Measurements from ENCODE around the gene OSBPL10. TPM values are rescaled to one million over a fixed set of nuclear protein-coding genes. Genes with fewer than 3 reads are reported as not detected.
A peak's percentile ranks its signal among the peaks of the same experiment; 100 is the strongest.

The OSBPL10 gene
- total RNA-seq, 1 experiment from 2014 or later = 172 TPM

- POLR2A ChIA-PET = interaction anchor here (0.7 to 9.5 kb wide), 14 partner anchors 12 to 348 kb away, joined by 3 to 156 read pairs (median 4); partner anchors contain the start of genes OSBPL10 and ZNF860
- DNase-seq (ENCODE audit: unreplicated experiment) = peak; percentile 95
- intact Hi-C loops (cut with micrococcal nuclease) = loop anchor here (1.0 to 5.0 kb wide), 2 partner anchors 100 to 227 kb away; partner anchors contain the start of gene GPD1L
- no TSS peak for BruUV-seq (replicated peaks)
- H3K27me3 Mint-ChIP-seq (ENCODE audit: insufficient read depth, unreplicated experiment) = no peaks in the 10 kb centered on the region
- CTCF ChIA-PET = interaction anchor here (0.6 to 2.3 kb wide), 14 partner anchors 11 to 349 kb away, joined by 3 to 10 read pairs (median 3); no protein-coding TSS in a partner anchor
- peak overlapping the region; percentile 30 for H3K4me3 Mint-ChIP-seq (ENCODE audit: unreplicated experiment)
- peak; percentile 35 for TF ChIP-seq CTCF (IDR thresholded peaks at IDR 0.05; ENCODE audit: unreplicated experiment)
- peaks cover 56% of the 10 kb centered on the region for H3K4me1 Mint-ChIP-seq (ENCODE audit: insufficient read depth, unreplicated experiment)
- peaks cover 7% of the 10 kb centered on the region for H3K9me3 Mint-ChIP-seq (ENCODE audit: unreplicated experiment)
- H3K36me3 Mint-ChIP-seq (ENCODE audit: insufficient read depth, unreplicated experiment) = peaks cover 27% of the 10 kb centered on the region
- H3K27ac Mint-ChIP-seq (ENCODE audit: low read depth, unreplicated experiment) = peak overlapping the region; percentile 44
These were observed 101.0 kb downstream of the OSBPL10 start for GRCh38 chr3:31880020-31880419.

- ChIA-PET CTCF (interaction anchor here (0.6 to 2.3 kb wide), 9 partner anchors 12 to 322 kb away, joined by 3 to 10 read pairs (median 6); no protein-coding TSS in a partner anchor), POLR2A (interaction anchor here (0.7 to 9.5 kb wide), 13 partner anchors 13 to 347 kb away, joined by 3 to 156 read pairs (median 5); partner anchors contain the start of genes OSBPL10 and ZNF860)
- Mint-ChIP-seq H3K4me1 (ENCODE audit: insufficient read depth, unreplicated experiment) (peaks cover 58% of the 10 kb centered on the region), H3K36me3 (ENCODE audit: insufficient read depth, unreplicated experiment) (peaks cover 34% of the 10 kb centered on the region), H3K4me3 (ENCODE audit: unreplicated experiment) (no peak overlapping the region), H3K27me3 (ENCODE audit: insufficient read depth, unreplicated experiment) (no peaks in the 10 kb centered on the region), H3K27ac (ENCODE audit: low read depth, unreplicated experiment) (peak overlapping the region; percentile 44), H3K9me3 (ENCODE audit: unreplicated experiment) (peaks cover 7% of the 10 kb centered on the region)
- no peak for TF ChIP-seq CTCF (IDR thresholded peaks at IDR 0.05; ENCODE audit: unreplicated experiment)
- DNase-seq (ENCODE audit: unreplicated experiment) = no peak
- no TSS peak for BruUV-seq (replicated peaks)
- intact Hi-C loops (cut with micrococcal nuclease) = no loop called here
These were observed 101.7 kb downstream of the OSBPL10 start for GRCh38 chr3:31879365-31879764.

GRCh38 chr3:31878231-31878838, 102.7 kb downstream of the OSBPL10 start:
- H3K9me3 Mint-ChIP-seq (ENCODE audit: unreplicated experiment) = peaks cover 7% of the 10 kb centered on the region
- no peak overlapping the region for H3K4me3 Mint-ChIP-seq (ENCODE audit: unreplicated experiment)
- intact Hi-C loops (cut with micrococcal nuclease) = no loop called here
- TF ChIP-seq CTCF (IDR thresholded peaks at IDR 0.05; ENCODE audit: unreplicated experiment) = no peak
- peaks cover 38% of the 10 kb centered on the region for H3K36me3 Mint-ChIP-seq (ENCODE audit: insufficient read depth, unreplicated experiment)
- POLR2A ChIA-PET = interaction anchor here (0.6 to 9.5 kb wide), 4 partner anchors 14 to 121 kb away, joined by 3 to 156 read pairs (median 24); partner anchors contain the start of genes OSBPL10 and ZNF860
- peaks cover 64% of the 10 kb centered on the region for H3K4me1 Mint-ChIP-seq (ENCODE audit: insufficient read depth, unreplicated experiment)
- CTCF ChIA-PET = interaction anchor here (2.3 kb wide), 1 partner anchor 13 kb away, joined by 10 read pairs; no protein-coding TSS in a partner anchor
- no TSS peak for BruUV-seq (replicated peaks)
- DNase-seq (ENCODE audit: unreplicated experiment) = no peak
- no peaks in the 10 kb centered on the region for H3K27me3 Mint-ChIP-seq (ENCODE audit: insufficient read depth, unreplicated experiment)
- no peak overlapping the region for H3K27ac Mint-ChIP-seq (ENCODE audit: low read depth, unreplicated experiment)

- ChIA-PET POLR2A (interaction anchor here (0.7 to 9.5 kb wide), 16 partner anchors 11 to 344 kb away, joined by 3 to 156 read pairs (median 5); partner anchors contain the start of genes OSBPL10, STT3B and ZNF860), CTCF (interaction anchor here (0.7 to 1.4 kb wide), 3 partner anchors 26 to 105 kb away, joined by 3 to 4 read pairs (median 3); partner anchors contain the start of genes OSBPL10 and ZNF860)
- Mint-ChIP-seq H3K36me3 (ENCODE audit: insufficient read depth, unreplicated experiment) (peaks cover 42% of the 10 kb centered on the region), H3K4me3 (ENCODE audit: unreplicated experiment) (peak overlapping the region; percentile 71), H3K27me3 (ENCODE audit: insufficient read depth, unreplicated experiment) (no peaks in the 10 kb centered on the region), H3K4me1 (ENCODE audit: insufficient read depth, unreplicated experiment) (peaks cover 57% of the 10 kb centered on the region), H3K27ac (ENCODE audit: low read depth, unreplicated experiment) (peak overlapping the region; percentile 92), H3K9me3 (ENCODE audit: unreplicated experiment) (peaks cover 7% of the 10 kb centered on the region)
- no TSS peak for BruUV-seq (replicated peaks)
- TF ChIP-seq CTCF (IDR thresholded peaks at IDR 0.05; ENCODE audit: unreplicated experiment) = no peak
- DNase-seq (ENCODE audit: unreplicated experiment) = peak; percentile 96
- intact Hi-C loops (cut with micrococcal nuclease) = loop anchor here (1.0 to 2.0 kb wide), 3 partner anchors 14 to 105 kb away; partner anchors contain the start of genes OSBPL10 and ZNF860
These were observed 104.7 kb downstream of the OSBPL10 start for GRCh38 chr3:31876331-31876730.

Data from MCF 10A (cell line).